HepG2 (cell line): ENCODE results near the gene PRRC2A. TPM values are rescaled to one million over a fixed set of nuclear protein-coding genes. Genes with fewer than 3 reads are reported as not detected.

Experiments
- KIAA2018 ChIP-seq: sonication (generic); formaldehyde crosslinking; IDR thresholded peaks from 2 replicates; pipeline ENCODE4 v1.5.0; 2020; ENCODE audit warnings: mild to moderate bottlenecking, missing genetic modification reagents, borderline replicate concordance
- KLF16 ChIP-seq, 2 experiments: sonication (generic) in 1 of 2; formaldehyde crosslinking in 1 of 2; IDR thresholded peaks; 2 replicates each; pipeline versions ENCODE4 v1.6.1 to v1.8.0; 2016 to 2023; ENCODE audit warnings: missing genetic modification reagents in 2 of 2, missing compliant biosample characterization in 1 of 2
- NFE2 ChIP-seq: sonication (generic); formaldehyde crosslinking; IDR thresholded peaks from 2 replicates; pipeline ENCODE4 v1.4.0; 2020; ENCODE audit warnings: missing genetic modification reagents
- PHB2 ChIP-seq: fragments of 450-650 bp; IDR thresholded peaks from 2 replicates; pipeline ENCODE4 v1.6.1; 2018; ENCODE audit not compliant: partially characterized antibody
- SP4 ChIP-seq: sonication (generic); formaldehyde crosslinking; IDR thresholded peaks from 2 replicates; pipeline ENCODE4 v1.8.1; 2023; ENCODE audit warnings: mild to moderate bottlenecking, missing genetic modification reagents
- XRCC5 ChIP-seq: fragments of 200-400 bp; formaldehyde crosslinking; optimal IDR thresholded peaks from 2 replicates; pipeline ENCODE3; 2017; ENCODE audit warnings: mild to moderate bottlenecking, low read length
- polyA plus RNA-seq, 8 experiments: library from polyadenylated mRNA; depleted of rRNA in 3 of 8; stranded (reverse) in 7 of 8; unstranded in 1 of 8; fragments of >200 nt; fragmentation: Illumina TruSeq in 4 of 8; extraction: Trizol in 4 of 8; gene quantifications; 2 replicates each; pipeline versions ENCODE4 v1.2.1 to v1.2.3, GENCODE V29; 2011 to 2016; ENCODE audit warnings: low read depth in 4 of 8, missing spikeins in 1 of 8, mixed read lengths in 1 of 8; ENCODE audit not compliant: insufficient read depth in 1 of 8
- total RNA-seq, 5 experiments: library from RNA; depleted of rRNA; stranded (reverse); fragments of >200 nt; fragmentation: Illumina TruSeq; extraction: Trizol; gene quantifications; 2 replicates each; pipeline ENCODE4 v1.2.3, GENCODE V29; 2016; ENCODE audit warnings: low read depth in 1 of 5
- TF ChIP-seq, protein P1 (sequence below), 2 experiments: fragments of 450-650 bp in 1 of 2; sonication (generic) in 1 of 2; formaldehyde crosslinking in 1 of 2; IDR thresholded peaks; 2 replicates each; pipeline versions ENCODE4 v1.6.1 to v1.8.0; 2016 to 2022; ENCODE audit warnings: antibody characterized with exemption in 1 of 2, mild to moderate bottlenecking in 1 of 2, missing genetic modification reagents in 1 of 2
- TF ChIP-seq, protein P2 (sequence below): sonication (generic); formaldehyde crosslinking; IDR thresholded peaks from 2 replicates; pipeline ENCODE4 v1.8.1; 2023; ENCODE audit warnings: missing genetic modification reagents, mild to moderate bottlenecking, borderline replicate concordance

The PRRC2A gene
- total and polyA plus RNA-seq, 2 of the 13 experiments (the other 11 are each of a cell fraction or from before 2014, with no cell fraction given): 38.9 to 47.4 TPM

GRCh38 chr6:31665501-31666336 lies 45.2 kb downstream of the PRRC2A start, which contains the start of gene CSNK2B (continued):
- TF ChIP-seq, protein P1, sequence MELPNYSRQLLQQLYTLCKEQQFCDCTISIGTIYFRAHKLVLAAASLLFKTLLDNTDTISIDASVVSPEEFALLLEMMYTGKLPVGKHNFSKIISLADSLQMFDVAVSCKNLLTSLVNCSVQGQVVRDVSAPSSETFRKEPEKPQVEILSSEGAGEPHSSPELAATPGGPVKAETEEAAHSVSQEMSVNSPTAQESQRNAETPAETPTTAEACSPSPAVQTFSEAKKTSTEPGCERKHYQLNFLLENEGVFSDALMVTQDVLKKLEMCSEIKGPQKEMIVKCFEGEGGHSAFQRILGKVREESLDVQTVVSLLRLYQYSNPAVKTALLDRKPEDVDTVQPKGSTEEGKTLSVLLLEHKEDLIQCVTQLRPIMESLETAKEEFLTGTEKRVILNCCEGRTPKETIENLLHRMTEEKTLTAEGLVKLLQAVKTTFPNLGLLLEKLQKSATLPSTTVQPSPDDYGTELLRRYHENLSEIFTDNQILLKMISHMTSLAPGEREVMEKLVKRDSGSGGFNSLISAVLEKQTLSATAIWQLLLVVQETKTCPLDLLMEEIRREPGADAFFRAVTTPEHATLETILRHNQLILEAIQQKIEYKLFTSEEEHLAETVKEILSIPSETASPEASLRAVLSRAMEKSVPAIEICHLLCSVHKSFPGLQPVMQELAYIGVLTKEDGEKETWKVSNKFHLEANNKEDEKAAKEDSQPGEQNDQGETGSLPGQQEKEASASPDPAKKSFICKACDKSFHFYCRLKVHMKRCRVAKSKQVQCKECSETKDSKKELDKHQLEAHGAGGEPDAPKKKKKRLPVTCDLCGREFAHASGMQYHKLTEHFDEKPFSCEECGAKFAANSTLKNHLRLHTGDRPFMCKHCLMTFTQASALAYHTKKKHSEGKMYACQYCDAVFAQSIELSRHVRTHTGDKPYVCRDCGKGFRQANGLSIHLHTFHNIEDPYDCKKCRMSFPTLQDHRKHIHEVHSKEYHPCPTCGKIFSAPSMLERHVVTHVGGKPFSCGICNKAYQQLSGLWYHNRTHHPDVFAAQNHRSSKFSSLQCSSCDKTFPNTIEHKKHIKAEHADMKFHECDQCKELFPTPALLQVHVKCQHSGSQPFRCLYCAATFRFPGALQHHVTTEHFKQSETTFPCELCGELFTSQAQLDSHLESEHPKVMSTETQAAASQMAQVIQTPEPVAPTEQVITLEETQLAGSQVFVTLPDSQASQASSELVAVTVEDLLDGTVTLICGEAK (IDR thresholded peaks at IDR 0.05): peak; percentile 75
- TF ChIP-seq, protein P1 (CRISPR knock-in tag; IDR thresholded peaks at IDR 0.05): peak; percentile 61
- TF ChIP-seq XRCC5: peak; percentile 13
- peak; percentile 30; a peak in 1 of 4 replicates for TF ChIP-seq KLF16 (CRISPR knock-in tag; IDR thresholded peaks at IDR 0.05)
- no peak; the same call in 1 of the 2 replicates for TF ChIP-seq KIAA2018 (CRISPR knock-in tag)
- no peak for TF ChIP-seq PHB2
- TF ChIP-seq, protein P2, sequence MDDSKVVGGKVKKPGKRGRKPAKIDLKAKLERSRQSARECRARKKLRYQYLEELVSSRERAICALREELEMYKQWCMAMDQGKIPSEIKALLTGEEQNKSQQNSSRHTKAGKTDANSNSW (CRISPR knock-in tag): no peak; the same call in 1 of the 2 replicates
- TF ChIP-seq NFE2 (CRISPR knock-in tag): no peak
- TF ChIP-seq SP4 (CRISPR knock-in tag): no peak; the same call in 1 of the 2 replicates
